CD4-positive, alpha-beta T cell treated with Interleukin-4 for 1 hour (primary cell): ENCODE measurements around the gene GLA.
A peak's percentile ranks its signal among the peaks of the same experiment; 100 is the strongest.

Source experiments
- DNase-seq, 2 donors: peaks; one replicate each; pipeline ENCODE4 v3.0.0-alpha.2; 2020 to 2022

The GLA gene

GRCh38 chrX:101348452-101349192 is 59.1 kb downstream of the GLA start, which contains the start of gene TIMM8A:
TSS of gene TIMM8A (minus strand) at chrX:101348742. CDS start at chrX:101348664, 78 bp downstream.
- DNase-seq: peak; percentile 71 to 73

- no peak for DNase-seq
Measured at GRCh38 chrX:101347859-101348451, 59.8 kb downstream of the GLA start.
